ENCODE data around the gene REEP6.
"Not testable (repeated sequence)": the region's sequence is repeated elsewhere in the genome, so short reads cannot be mapped to it uniquely, and the experiment has no call there.

Gene REEP6

GRCh38 chr19:1526066-1526778 is 35.2 kb downstream of the REEP6 start:
- no peak for DNase-seq

GRCh38 chr19:1526979-1527649 is 36.1 kb downstream of the REEP6 start:
- no peak for DNase-seq

- DNase-seq = no peak
Observed at GRCh38 chr19:1527650-1528309, 36.8 kb downstream of the REEP6 start.

- no peak for DNase-seq
Observed at GRCh38 chr19:1528596-1529429, 37.8 kb downstream of the REEP6 start.

GRCh38 chr19:1529430-1529816 is 38.4 kb downstream of the REEP6 start:
- no peak for DNase-seq

GRCh38 chr19:1530856-1531255 is 39.9 kb downstream of the REEP6 start:
- not testable (repeated sequence) for DNase-seq

- no peak for DNase-seq
Observed at GRCh38 chr19:1531587-1531986, 40.6 kb downstream of the REEP6 start.

- no peak for DNase-seq
Observed at GRCh38 chr19:1532003-1532402, 41.0 kb downstream of the REEP6 start.

- no peak for DNase-seq
Observed at GRCh38 chr19:1533510-1534150, 42.6 kb downstream of the REEP6 start.

GRCh38 chr19:1534972-1535371 is 44.0 kb downstream of the REEP6 start:
- no peak for DNase-seq

GRCh38 chr19:1535699-1536098 is 44.7 kb downstream of the REEP6 start:
- DNase-seq = not testable (repeated sequence)

GRCh38 chr19:1538978-1539377 is 48.0 kb downstream of the REEP6 start:
- DNase-seq = no peak

GRCh38 chr19:1539749-1540148 is 48.8 kb downstream of the REEP6 start:
- not testable (repeated sequence) for DNase-seq

- no peak for DNase-seq
Observed at GRCh38 chr19:1540365-1540925, 49.5 kb downstream of the REEP6 start.

Measured in NCI-H524 (cell line).